GM19452 (cell line): ENCODE data around the gene SLC44A4.
"Not testable (repeated sequence)": the region's sequence is repeated elsewhere in the genome, so short reads cannot be mapped to it uniquely, and the experiment has no call there.

Source experiments
- ATAC-seq: cut with Tn5 transposase; IDR thresholded peaks from one replicate; pipeline ENCODE4 v1.9.1; 2021; ENCODE audit not compliant: unreplicated experiment

Gene SLC44A4

DNA sequence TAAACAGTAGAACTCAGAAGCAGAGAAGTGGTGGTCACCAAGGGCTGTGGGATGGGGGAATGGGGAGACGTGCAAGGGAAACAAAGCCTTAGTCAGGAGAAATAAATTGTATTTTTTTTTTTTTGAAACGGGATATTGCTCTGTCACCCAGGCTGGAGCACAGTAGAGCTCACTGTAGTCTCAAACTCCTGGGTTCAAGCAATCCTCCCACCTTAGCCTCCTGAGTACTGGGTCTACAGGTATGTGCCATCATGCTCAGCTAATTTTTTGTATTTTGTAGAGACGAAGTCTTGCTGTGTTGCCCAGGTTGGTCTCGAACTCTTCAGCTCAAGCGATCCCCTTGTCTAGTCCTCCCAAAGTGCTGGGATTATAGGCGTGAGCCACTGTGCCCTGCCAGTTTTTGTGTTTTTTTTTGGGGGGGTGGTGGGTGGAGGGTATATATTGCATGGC is 47.9 kb downstream of the SLC44A4 start:
- ATAC-seq, result no peak

- no peak for ATAC-seq
Measured at GRCh38 chr6:31829633-31830283, 49.0 kb downstream of the SLC44A4 start.

GRCh38 chr6:31827286-31828079 is 51.3 kb downstream of the SLC44A4 start, which contains the start of gene HSPA1B:
Gene HSPA1B, plus strand, starts transcription at chr6:31827738. Its CDS starts 213 bp downstream, at chr6:31827951.
- ATAC-seq, result peak; percentile 61

DNA sequence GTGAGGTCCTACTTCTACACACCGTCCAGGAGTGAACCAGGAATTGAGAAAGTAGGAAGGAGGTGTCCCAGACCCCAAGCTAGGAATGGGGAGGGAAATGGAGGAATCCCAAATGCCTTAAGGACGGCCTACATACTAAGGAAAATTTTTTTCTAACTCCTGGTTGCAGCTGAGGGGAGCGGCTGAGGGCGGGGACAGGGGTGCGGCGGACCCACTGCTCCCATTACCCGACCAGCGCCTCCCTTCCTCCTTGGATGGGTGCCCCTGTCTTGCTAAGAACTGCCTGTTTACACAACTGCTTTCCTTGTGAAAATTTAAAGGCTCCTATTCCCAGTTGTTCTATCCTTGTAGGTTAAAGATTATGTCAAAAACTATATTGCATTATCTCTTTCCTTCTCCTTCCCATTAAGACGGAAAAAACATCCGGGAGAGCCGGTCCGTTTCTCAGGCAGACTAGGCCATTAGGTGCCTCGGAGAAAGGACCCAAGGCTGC is 52.0 kb downstream of the SLC44A4 start:
- no peak for ATAC-seq

DNA sequence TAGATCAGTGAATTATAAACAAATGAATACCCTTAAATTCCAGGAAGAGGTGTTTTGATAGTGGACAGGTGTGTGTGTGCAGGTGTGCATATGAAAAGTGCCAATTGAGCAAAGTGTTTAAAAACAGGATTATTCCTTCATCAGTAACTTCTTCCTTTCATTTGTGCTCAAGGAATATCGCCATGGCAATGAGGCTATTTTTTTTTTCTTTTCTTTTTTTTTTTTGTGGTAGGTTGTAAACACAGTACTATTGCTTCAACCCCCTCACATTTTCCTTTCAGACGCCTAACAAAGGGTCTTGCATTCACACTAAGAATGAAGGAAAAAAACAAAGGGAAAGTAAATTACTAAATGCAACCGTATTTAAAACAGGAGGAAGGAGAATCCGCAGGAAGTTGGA is 53.2 kb downstream of the SLC44A4 start:
- ATAC-seq, result no peak

GRCh38 chr6:31823592-31824196 is 55.1 kb downstream of the SLC44A4 start:
- not testable (repeated sequence) for ATAC-seq

DNA sequence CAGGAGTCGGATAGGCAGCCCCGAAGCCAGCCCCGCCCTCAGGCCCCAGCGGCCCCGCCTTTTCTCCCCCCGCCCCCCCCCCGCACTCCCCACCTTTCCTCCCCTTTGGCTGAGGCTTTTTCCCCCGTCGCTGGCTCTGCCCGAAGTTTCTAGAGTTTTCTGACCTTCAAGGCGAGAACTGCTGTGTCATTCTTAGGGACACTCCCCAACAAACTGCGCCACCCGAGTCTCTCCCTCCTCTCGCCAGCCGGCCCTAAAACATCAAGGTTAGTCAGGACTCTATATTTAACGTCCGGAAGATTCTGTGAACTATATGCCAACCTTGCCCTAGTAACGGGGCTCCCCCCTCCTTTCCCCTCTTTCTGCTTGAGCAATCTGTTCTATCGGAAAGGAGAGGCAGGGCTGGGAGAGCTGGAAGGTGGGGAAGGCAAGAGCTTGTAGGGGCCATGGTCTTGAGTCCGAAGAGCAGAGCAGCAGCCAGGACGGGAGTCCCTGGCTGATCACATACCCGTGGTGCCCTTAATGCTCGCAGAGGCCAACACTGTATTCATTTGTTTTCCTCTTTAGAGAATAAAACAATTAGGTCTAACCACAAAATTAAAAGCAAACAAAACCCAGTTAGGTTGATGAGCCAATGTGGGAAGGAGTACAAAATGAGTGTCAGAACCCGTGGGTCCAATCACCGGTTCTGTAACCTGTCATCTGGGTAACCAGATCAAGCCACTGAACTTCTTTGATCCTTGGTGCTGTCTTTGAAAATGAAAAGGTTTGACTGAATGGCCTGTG is 56.6 kb downstream of the SLC44A4 start:
- ATAC-seq, result no peak

GRCh38 chr6:31821301-31822035 is 57.3 kb downstream of the SLC44A4 start:
- ATAC-seq, result no peak

- ATAC-seq, result not testable (repeated sequence)
Measured at GRCh38 chr6:31820399-31820798, 58.4 kb downstream of the SLC44A4 start.

DNA sequence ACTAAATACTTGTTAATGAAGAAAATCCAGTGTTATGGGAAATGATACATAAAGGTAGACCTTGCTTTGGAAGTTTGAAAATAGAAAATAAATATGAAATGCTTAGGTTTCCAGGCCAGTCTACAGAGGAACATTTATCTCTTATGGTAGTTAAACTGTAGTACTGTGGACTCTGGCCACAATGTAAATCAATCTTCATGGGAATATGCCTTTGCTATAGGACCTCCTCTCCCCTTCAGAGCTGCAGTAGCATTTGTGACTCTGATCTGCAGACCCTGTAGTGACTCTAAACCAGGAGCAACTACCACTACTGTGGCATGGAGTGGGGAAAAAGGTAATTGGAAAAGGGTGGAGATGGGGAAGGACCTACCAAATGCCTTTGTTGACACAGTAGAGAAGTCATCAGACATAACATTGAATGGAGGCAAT is 58.9 kb downstream of the SLC44A4 start:
- ATAC-seq, result no peak

DNA sequence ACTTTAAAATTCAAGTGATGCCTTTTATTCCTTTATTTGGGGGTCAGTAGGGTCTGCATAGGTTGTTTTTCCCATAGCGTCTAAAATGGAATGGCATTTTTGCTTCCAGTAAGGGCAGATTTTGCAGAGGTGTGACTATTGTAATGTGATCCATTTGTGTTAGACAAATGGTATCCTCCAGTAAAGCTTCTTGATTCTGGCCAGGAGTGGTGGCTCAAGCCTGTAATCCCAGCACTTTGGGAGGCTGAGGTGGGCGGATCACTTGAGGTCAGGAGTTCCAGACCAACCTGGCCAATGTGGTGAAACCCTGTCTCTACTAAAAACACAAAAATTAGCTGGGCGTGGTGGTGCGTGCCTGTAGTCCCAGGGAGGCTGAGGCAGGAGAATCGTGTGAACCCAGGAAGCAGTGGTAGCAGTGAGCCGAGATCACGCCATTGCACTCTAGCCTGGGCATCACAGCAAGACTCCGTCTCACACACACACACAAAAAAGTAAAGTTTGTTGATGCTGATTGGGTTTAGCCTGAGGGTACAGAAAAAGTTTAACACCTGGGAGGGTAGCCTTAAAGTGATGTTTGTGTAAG is 60.8 kb downstream of the SLC44A4 start:
- ATAC-seq, result not testable (repeated sequence)

GRCh38 chr6:31817133-31817928 is 61.5 kb downstream of the SLC44A4 start:
- ATAC-seq, result not testable (repeated sequence)

DNA sequence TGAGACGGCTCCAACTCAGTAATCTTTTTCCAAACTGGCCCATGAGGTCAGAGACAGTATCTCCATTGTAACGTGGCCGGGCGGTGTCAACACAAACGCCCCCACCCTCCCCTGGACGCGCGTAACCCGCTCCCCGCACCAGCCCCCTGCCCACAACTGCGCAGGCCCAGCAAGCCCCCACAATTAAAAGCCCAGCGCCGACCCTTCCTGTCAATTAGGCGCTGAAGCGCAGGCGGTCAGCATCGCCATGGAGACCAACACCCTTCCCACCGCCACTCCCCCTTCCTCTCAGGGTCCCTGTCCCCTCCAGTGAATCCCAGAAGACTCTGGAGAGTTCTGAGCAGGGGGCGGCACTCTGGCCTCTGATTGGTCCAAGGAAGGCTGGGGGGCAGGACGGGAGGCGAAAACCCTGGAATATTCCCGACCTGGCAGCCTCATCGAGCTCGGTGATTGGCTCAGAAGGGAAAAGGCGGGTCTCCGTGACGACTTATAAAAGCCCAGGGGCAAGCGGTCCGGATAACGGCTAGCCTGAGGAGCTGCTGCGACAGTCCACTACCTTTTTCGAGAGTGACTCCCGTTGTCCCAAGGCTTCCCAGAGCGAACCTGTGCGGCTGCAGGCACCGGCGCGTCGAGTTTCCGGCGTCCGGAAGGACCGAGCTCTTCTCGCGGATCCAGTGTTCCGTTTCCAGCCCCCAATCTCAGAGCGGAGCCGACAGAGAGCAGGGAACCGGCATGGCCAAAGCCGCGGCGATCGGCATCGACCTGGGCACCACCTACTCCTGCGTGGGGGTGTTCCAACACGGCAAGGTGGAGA is 63.6 kb downstream of the SLC44A4 start, which contains the start of the genes HSPA1A and HSPA1L:
Gene HSPA1A (plus strand): TSS at position 519 of the 814 bp plus-strand sequence. CDS start 214 bp downstream, at position 733.
Gene HSPA1L (minus strand): TSS at position 259 of the 814 bp plus-strand sequence. CDS start 3,311 bp downstream, outside the sequence.
- no peak for ATAC-seq

DNA sequence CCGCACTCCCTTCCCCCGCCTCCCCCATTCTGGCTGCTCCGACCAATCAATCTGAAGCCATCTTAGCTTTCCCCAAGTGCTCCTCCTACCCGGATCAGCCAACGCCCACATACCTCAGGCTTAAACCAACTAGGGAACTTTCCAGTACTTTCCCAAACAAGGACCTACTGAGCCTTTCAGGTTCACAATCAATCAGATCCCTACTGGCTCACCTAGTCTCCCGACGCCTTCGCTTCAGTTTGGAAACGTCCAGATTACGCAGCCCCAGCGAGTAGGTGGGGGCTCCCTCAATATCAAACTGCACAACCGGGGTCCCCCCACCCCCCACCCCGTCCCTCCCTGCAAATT is 64.1 kb downstream of the SLC44A4 start:
- ATAC-seq, result no peak

DNA sequence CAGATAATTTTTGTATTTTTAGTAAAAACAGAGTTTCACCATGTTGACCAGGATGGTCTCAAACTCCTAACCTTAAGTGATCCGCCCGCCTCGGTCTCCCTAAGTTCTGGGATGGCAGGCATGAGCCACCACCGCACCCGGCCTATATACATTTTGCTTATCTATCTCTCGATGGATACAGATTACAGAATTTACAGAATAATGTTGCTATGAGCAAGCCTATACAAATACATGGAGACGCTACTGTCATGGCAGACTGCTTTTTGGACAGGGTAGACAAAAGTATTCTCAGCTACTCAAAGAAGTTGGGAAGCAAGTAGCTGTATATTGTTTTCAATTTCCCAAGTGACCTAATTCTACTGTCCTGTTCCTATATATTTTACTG is 65.3 kb downstream of the SLC44A4 start:
- no peak for ATAC-seq
